Activated CD4-positive, alpha-beta T cell treated with anti-CD3 and anti-CD28 coated beads for 4 hours (primary cell): Measurements from ENCODE around the gene FIBCD1.
A peak's percentile ranks its signal among the peaks of the same experiment; 100 is the strongest.

ENCODE experiments used
- DNase-seq, 2 donors: peaks; one replicate each; pipeline ENCODE4 v3.0.0-alpha.2; 2020

FIBCD1 gene

DNA sequence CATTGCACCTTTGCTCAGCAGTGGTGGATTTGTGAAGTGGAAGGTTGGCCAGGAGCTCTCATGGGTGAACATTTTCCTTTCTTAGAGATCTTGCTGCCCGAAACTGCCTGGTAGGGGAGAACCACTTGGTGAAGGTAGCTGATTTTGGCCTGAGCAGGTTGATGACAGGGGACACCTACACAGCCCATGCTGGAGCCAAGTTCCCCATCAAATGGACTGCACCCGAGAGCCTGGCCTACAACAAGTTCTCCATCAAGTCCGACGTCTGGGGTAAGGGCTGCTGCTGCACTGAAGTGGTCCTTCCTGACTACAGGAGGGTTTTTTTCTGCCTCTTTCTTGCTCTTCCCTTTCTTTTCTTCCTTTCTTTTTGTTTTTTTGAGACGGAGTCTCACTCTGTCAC is 64.3 kb downstream of the FIBCD1 start:
- no peak for DNase-seq

DNA sequence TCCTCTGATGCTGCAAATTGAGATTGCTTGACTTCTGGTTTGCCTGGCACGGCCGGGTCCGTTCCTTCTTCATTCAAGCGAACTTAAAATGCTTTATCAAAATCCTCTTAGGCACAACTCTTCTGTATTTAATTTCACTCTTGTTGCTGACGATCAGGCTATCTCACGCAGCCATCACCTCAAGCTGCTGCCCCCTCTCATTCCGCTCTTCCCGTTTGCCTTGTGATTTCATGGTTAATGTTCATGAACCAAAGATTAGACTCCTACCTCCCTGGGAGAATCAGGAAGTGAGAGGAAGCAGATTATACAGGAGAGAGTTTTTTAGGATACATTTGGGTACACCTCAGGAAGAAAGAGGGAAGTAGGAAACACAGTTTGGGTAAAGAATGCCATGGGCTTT is 65.1 kb downstream of the FIBCD1 start:
- no peak for DNase-seq

DNA sequence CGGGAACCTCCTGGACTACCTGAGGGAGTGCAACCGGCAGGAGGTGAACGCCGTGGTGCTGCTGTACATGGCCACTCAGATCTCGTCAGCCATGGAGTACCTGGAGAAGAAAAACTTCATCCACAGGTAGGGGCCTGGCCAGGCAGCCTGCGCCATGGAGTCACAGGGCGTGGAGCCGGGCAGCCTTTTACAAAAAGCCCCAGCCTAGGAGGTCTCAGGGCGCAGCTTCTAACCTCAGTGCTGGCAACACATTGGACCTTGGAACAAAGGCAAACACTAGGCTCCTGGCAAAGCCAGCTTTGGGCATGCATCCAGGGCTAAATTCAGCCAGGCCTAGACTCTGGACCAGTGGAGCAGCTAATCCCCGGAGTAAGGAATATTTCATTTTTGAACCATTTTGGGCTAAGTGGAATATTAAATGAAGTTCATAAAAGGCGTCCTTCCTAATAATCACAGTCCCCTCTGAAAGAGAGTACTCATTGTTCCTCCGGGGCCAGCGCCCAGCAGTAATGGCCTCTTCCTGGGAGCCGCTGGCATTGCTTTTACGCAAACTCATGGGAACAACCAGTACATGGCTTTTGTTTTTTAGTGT is 66.0 kb downstream of the FIBCD1 start:
- no peak for DNase-seq

DNA sequence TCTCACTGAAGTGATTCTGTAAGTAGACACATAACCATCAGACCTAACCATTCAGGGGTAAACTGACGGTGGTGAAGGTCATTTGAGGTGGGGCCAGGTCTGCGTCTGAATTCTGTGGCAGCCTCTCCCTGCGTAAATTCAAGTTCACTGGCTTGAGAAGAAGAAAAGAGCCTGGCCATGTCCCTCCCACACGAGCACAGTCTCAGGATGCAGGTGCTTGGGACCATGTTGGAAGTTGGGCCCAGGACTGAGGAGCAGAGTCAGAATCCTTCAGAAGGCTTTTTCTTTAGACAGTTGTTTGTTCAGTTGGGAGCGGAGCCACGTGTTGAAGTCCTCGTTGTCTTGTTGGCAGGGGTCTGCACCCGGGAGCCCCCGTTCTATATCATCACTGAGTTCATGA is 66.5 kb downstream of the FIBCD1 start:
- DNase-seq, result no peak

GRCh38 chr9:130872093-130872492 is 67.0 kb downstream of the FIBCD1 start:
- DNase-seq, result no peak

- DNase-seq, result no peak
Measured at GRCh38 chr9:130871395-130872062, 67.5 kb downstream of the FIBCD1 start.

GRCh38 chr9:130870491-130871381 is 68.3 kb downstream of the FIBCD1 start:
- DNase-seq, result no peak

GRCh38 chr9:130869250-130869649 is 69.8 kb downstream of the FIBCD1 start:
- DNase-seq, result no peak

DNA sequence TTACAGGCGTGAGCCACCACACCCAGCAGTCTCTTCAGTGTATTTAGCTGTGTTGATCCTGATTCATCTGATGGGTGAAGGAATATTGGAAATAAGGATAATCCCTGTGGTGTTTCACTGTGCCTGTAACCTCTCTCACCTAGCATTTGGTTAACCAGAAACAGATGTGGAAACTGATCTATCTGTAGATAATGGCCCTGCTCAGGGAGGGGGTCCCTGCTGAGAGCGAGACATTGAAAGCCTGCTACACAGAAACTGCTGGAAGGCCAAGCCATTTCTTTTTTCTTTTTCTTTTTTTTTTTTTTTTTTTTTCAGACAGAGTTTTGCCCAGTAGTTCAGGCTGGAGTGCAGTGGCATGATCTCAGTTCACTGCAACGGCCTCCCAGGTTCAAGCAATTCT is 70.8 kb downstream of the FIBCD1 start:
- DNase-seq, result no peak

GRCh38 chr9:130867556-130867955 is 71.5 kb downstream of the FIBCD1 start:
- DNase-seq, result no peak

- DNase-seq, result peak; percentile 30 to 54
Measured at GRCh38 chr9:130866474-130866965, 72.5 kb downstream of the FIBCD1 start.

DNA sequence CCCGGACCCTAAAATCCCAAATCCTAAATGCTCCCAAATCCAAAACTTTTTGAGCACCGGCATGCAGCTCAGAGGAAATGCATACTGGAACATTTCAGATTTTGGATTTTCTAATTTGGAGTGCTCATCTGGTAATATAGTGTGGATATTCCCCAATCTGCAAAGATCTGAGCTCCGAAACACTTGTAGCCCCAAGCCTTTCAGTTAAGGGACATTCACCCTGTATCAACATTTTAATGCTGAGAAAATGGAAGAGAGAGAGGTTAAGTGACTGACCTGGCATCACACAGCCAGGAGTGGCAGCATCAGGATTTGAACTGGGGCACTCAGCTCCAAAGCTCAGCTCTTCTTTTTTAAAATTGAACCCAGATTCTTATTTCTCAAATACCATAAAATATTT is 73.1 kb downstream of the FIBCD1 start:
- DNase-seq, result no peak

DNA sequence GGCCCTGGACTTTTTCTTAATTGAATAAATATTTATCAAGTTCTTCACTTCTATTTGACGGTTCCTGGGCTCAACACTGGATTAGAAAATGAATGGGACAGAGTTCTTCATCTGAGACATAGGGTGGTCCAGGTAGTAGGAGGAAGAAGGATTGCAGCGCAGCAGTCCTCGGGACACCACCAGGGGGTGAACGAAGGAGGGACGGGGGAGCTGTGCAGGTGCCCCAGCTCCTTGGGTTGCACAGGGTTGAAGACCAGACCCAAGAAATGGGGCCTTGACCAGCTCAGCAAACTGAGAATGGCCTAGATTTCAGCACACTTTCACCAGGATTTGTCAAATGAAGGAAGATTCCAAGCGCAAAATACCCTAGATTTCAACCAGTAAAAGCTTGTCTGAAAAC is 74.5 kb downstream of the FIBCD1 start:
- DNase-seq, result no peak

DNA sequence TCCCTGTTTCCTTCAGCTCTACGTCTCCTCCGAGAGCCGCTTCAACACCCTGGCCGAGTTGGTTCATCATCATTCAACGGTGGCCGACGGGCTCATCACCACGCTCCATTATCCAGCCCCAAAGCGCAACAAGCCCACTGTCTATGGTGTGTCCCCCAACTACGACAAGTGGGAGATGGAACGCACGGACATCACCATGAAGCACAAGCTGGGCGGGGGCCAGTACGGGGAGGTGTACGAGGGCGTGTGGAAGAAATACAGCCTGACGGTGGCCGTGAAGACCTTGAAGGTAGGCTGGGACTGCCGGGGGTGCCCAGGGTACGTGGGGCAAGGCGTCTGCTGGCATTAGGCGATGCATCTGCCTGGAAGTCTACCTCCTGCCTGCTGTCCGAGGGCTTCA is 76.3 kb downstream of the FIBCD1 start:
- DNase-seq, result no peak

GRCh38 chr9:130862217-130862616 is 76.8 kb downstream of the FIBCD1 start:
- DNase-seq, result no peak

DNA sequence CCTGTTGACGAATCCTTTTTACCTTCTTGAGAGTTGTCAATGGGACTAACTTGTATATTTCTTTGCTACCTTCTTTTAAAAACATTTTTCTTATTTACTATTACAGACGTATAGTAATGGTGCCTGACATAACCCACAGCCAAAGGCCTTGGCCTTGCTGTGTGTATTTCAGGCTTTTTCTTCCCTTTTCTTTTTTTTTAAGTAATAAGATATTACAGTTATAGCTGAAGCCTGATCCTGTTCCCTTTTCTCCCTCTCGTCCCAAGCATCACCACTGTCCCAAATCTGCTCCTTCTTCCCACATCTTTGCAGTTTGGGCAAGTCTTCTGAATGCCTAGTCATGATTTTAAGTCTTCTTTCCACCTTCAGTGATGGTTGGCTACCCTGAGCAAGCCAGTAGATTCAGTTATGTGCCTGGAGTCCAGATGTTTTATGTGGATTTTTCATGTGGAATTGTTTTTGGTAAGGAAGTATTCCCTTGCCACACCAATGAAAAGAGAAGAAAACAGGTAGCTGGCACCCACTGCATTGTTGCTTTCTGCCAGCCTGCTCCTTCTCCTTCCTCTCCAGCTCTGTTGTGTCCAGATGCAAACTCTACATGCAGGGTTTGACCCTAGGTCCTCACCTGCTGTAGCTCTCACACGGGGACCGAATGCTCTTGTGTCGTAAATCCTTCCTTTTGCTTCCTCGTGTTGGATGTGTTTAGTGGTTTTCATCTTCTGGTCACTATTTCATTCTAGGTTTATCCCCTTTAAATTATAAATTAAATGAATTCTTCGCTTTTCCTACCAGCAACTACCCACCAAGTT is 77.5 kb downstream of the FIBCD1 start:
- DNase-seq, result no peak

GRCh38 chr9:130860458-130861316 is 78.4 kb downstream of the FIBCD1 start:
- no peak for DNase-seq

DNA sequence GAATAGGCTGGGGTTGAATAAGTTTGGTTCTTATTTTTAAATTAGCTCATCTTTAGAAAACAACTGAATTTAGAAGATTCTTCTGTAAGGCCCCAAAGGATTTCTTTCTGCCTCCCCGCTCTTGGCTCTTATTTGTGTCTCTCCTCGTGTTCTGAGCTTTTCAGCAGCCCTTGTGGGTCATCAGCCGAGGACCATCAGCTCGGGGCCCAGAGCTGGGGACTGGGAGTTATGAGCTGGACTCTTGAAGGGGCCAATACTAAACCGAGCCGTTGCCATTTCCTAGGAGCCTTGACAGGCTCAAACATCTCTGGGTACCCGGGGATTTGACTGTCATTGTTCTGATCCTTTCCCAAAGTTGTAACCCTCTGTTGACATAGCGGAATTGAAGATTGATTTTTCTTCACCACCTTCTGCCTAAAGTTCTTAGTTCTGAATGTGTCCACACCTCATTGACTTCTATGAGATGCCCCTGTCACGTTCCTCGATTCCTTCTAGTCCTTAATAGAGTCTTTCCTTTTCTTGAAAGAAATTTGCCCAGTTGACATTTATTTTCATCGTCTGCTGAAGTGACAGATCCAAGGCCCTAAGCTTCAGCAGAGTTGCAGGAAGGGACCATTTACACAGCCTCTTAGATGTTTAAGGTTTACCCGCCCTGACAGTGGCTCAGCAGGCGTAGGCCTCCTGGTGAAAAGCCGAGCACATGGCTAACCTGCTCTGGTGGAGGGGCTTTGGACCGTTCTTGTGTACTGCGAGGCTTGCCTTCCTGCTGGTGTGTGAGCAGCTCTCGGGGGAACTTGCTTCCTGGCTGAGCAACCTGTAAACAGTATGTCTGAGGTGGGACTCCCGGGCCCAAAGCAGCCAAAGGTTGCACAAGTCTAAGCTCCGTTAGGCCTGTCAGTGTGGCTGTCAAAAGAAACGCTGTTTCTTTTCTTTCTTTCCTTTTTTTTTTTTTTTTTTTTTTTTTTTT is 80.0 kb downstream of the FIBCD1 start:
- DNase-seq, result no peak

DNA sequence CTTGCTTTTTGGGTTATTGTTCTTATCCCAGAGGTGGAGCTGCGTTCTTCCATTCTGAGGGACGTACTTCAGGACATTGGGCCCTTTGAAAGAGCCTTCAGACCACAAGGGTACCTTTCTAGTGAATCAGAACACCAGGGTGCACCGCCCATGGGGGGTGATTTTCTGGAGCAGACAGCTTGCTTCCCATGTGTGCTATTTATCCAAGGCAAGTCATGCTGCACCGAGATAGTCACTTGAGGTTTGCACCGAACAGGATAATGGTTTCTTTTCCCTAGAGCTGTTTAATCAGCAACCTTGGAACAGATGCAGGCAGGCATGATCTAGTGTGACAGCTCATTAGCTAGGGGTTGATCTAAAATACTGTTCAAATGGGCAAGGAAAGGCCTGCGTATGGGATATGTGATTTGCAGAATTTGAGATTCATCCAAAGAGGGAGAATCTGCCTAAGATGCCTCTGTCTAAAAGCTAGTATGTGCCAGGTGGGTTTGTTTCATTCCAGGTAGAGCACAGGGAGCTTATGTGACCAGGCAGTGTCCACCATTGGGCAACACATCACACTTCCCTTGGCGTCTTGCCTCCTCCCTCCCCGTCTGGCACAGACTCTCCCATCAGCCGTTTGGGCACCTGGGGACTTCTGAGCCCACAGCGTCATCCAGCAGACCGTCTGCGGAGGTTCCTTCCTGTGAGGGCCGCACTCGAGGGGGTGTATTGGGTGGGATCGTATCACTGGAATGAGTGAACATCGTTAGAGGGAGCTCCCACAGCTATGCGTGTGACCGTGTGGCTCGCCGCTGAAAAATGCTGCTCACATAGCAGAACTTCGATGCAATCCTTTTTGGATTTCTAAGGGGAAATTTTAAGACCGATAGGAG is 80.9 kb downstream of the FIBCD1 start:
- no peak for DNase-seq

DNA sequence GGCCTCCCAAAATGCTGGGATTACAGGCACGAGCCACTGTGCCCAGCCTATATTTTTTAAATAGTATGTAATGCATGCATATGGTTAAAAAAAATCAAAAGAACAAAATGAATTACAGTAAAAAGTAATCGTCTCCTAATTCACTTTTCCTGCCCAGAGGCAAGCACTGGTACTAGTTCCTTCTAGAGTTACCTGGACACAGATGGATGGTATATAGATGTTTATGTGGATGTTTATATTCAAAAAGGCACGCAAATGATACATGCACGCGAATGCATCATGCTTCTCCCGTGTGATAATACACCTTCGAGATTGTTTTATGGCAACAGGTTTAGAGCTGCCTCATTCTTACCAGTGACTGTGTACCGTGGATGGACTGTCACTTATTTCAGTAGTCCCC is 82.6 kb downstream of the FIBCD1 start:
- no peak for DNase-seq
